Measurements from ENCODE around the gene VSIG4.

Gene VSIG4

GRCh38 chrX:66019310-66019652, 20.6 kb downstream of the VSIG4 start:
- TF ChIP-seq, protein P1, sequence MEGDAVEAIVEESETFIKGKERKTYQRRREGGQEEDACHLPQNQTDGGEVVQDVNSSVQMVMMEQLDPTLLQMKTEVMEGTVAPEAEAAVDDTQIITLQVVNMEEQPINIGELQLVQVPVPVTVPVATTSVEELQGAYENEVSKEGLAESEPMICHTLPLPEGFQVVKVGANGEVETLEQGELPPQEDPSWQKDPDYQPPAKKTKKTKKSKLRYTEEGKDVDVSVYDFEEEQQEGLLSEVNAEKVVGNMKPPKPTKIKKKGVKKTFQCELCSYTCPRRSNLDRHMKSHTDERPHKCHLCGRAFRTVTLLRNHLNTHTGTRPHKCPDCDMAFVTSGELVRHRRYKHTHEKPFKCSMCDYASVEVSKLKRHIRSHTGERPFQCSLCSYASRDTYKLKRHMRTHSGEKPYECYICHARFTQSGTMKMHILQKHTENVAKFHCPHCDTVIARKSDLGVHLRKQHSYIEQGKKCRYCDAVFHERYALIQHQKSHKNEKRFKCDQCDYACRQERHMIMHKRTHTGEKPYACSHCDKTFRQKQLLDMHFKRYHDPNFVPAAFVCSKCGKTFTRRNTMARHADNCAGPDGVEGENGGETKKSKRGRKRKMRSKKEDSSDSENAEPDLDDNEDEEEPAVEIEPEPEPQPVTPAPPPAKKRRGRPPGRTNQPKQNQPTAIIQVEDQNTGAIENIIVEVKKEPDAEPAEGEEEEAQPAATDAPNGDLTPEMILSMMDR (IDR thresholded peaks at IDR 0.05), result no peak
- no peak for DNase-seq
- Mint-ChIP-seq H3K27ac (no peak overlapping the region), H3K9me3 (peaks cover 28% of the 10 kb centered on the region), H3K4me1 (no peaks in the 10 kb centered on the region), H3K4me3 (no peak overlapping the region), H3K27me3 (ENCODE audit: low read depth, poor library complexity) (no peaks in the 10 kb centered on the region), H3K36me3 (ENCODE audit: low read depth) (no peaks in the 10 kb centered on the region)

GRCh38 chrX:66018585-66019309, 21.1 kb downstream of the VSIG4 start:
- DNase-seq, result no peak
- peaks cover 30% of the 10 kb centered on the region for H3K9me3 Mint-ChIP-seq
- H3K36me3 Mint-ChIP-seq (ENCODE audit: low read depth), result no peaks in the 10 kb centered on the region

GRCh38 chrX:66017659-66018170, 22.2 kb downstream of the VSIG4 start:
- H3K36me3 Mint-ChIP-seq (ENCODE audit: low read depth), result no peaks in the 10 kb centered on the region
- TF ChIP-seq, protein P1 (IDR thresholded peaks at IDR 0.05), result no peak
- H3K27ac Mint-ChIP-seq, result no peak overlapping the region
- DNase-seq, result no peak
- no peaks in the 10 kb centered on the region for H3K4me1 Mint-ChIP-seq
- no peak overlapping the region for H3K4me3 Mint-ChIP-seq
- no peaks in the 10 kb centered on the region for H3K27me3 Mint-ChIP-seq (ENCODE audit: low read depth, poor library complexity)
- peaks cover 30% of the 10 kb centered on the region for H3K9me3 Mint-ChIP-seq

More at GRCh38 chrX:66018585-66019309, 21.1 kb downstream of the VSIG4 start:
- H3K27me3 Mint-ChIP-seq (ENCODE audit: low read depth, poor library complexity), result no peaks in the 10 kb centered on the region
- no peaks in the 10 kb centered on the region for H3K4me1 Mint-ChIP-seq
- no peak overlapping the region for H3K4me3 Mint-ChIP-seq
- H3K27ac Mint-ChIP-seq, result no peak overlapping the region
- TF ChIP-seq, protein P1 (IDR thresholded peaks at IDR 0.05), result no peak

GRCh38 chrX:66016905-66017658, 22.8 kb downstream of the VSIG4 start:
- H3K36me3 Mint-ChIP-seq (ENCODE audit: low read depth), result no peaks in the 10 kb centered on the region
- H3K4me1 Mint-ChIP-seq, result no peaks in the 10 kb centered on the region
- no peak for DNase-seq
- H3K4me3 Mint-ChIP-seq, result no peak overlapping the region
- H3K27ac Mint-ChIP-seq, result no peak overlapping the region
- TF ChIP-seq, protein P1 (IDR thresholded peaks at IDR 0.05), result no peak
- no peaks in the 10 kb centered on the region for H3K27me3 Mint-ChIP-seq (ENCODE audit: low read depth, poor library complexity)
- H3K9me3 Mint-ChIP-seq, result peaks cover 28% of the 10 kb centered on the region

GRCh38 chrX:66015900-66016689, 23.8 kb downstream of the VSIG4 start:
- H3K4me3 Mint-ChIP-seq, result no peak overlapping the region
- no peaks in the 10 kb centered on the region for H3K36me3 Mint-ChIP-seq (ENCODE audit: low read depth)
- H3K9me3 Mint-ChIP-seq, result peaks cover 19% of the 10 kb centered on the region
- DNase-seq, result no peak
- no peak overlapping the region for H3K27ac Mint-ChIP-seq
- TF ChIP-seq, protein P1 (IDR thresholded peaks at IDR 0.05), result no peak
- H3K27me3 Mint-ChIP-seq (ENCODE audit: low read depth, poor library complexity), result no peaks in the 10 kb centered on the region
- H3K4me1 Mint-ChIP-seq, result no peaks in the 10 kb centered on the region

Data from nephron progenitor cell (in vitro differentiated cells).